ENCODE data around the gene SAMD7. TPM values are rescaled to one million over a fixed set of nuclear protein-coding genes. Genes with fewer than 3 reads are reported as not detected.

Gene SAMD7
- total RNA-seq, 2 experiments from 2014 or later = not detected

Other genes with a start within 250 kb of the SAMD7 start
- gene MECOM, start 247.9 kb upstream of the SAMD7 start, total RNA-seq = not detected
- 1 to 10 TPM; 1.9 to 4.0 TPM for gene TERC, start 146.5 kb upstream of the SAMD7 start, total RNA-seq
- under 1 TPM; 0.43 to 0.58 TPM for gene ACTRT3, start 142.0 kb upstream of the SAMD7 start, total RNA-seq
- 10 to 100 TPM; 14.9 to 15.6 TPM for gene MYNN, start 138.2 kb upstream of the SAMD7 start, total RNA-seq
- gene LRRIQ4, start 98.7 kb upstream of the SAMD7 start, total RNA-seq = not detected
- gene LRRC34, start 98.7 kb upstream of the SAMD7 start, total RNA-seq = 1 to 10 TPM; 5.6 to 6.0 TPM
- gene LRRC31, start 41.6 kb upstream of the SAMD7 start, total RNA-seq = not detected
- gene SEC62, start 55.2 kb downstream of the SAMD7 start, total RNA-seq = 10 to 100 TPM; 53.7 to 57.9 TPM
- 10 to 100 TPM; 13.8 TPM for gene GPR160, start 126.4 kb downstream of the SAMD7 start, total RNA-seq

Measured in activated CD4-positive, alpha-beta memory T cell treated with anti-CD3 and anti-CD28 coated beads, Interleukin-2, amount 10 ng/mL, durations not matched to agents 7 days and 5 days (primary cell).